Central memory CD4-positive, alpha-beta T cell (primary cell): ENCODE measurements around the gene CNTNAP2.
"Not testable (repeated sequence)": the region's sequence is repeated elsewhere in the genome, so short reads cannot be mapped to it uniquely, and the experiment has no call there.

Experiments
- DNase-seq: peaks from one replicate; pipeline ENCODE4 v3.0.0; 2022

Gene CNTNAP2

GRCh38 chr7:148255333-148255732 is 2138.7 kb downstream of the CNTNAP2 start:
- no peak for DNase-seq

GRCh38 chr7:148256433-148256832 is 2139.8 kb downstream of the CNTNAP2 start:
- DNase-seq, result no peak

GRCh38 chr7:148260599-148260998 is 2144.0 kb downstream of the CNTNAP2 start:
- no peak for DNase-seq

GRCh38 chr7:148261523-148261922 is 2144.9 kb downstream of the CNTNAP2 start:
- DNase-seq, result no peak

- DNase-seq, result no peak
Observed at GRCh38 chr7:148261996-148262688, 2145.5 kb downstream of the CNTNAP2 start.

GRCh38 chr7:148262721-148263229 is 2146.2 kb downstream of the CNTNAP2 start:
- peak; percentile 23 for DNase-seq

- DNase-seq, result no peak
Observed at GRCh38 chr7:148264933-148265557, 2148.4 kb downstream of the CNTNAP2 start.

GRCh38 chr7:148265896-148266295 is 2149.3 kb downstream of the CNTNAP2 start:
- no peak for DNase-seq

- no peak for DNase-seq
Observed at GRCh38 chr7:148266795-148267194, 2150.2 kb downstream of the CNTNAP2 start.

GRCh38 chr7:148270576-148270975 is 2154.0 kb downstream of the CNTNAP2 start:
- DNase-seq, result no peak

GRCh38 chr7:148274118-148274517 is 2157.5 kb downstream of the CNTNAP2 start:
- DNase-seq, result no peak

GRCh38 chr7:148275359-148275890 is 2158.8 kb downstream of the CNTNAP2 start:
- DNase-seq, result no peak

- DNase-seq, result no peak
Observed at GRCh38 chr7:148276314-148277041, 2159.9 kb downstream of the CNTNAP2 start.

GRCh38 chr7:148277042-148277660 is 2160.6 kb downstream of the CNTNAP2 start:
- no peak for DNase-seq

GRCh38 chr7:148286150-148286549 is 2169.5 kb downstream of the CNTNAP2 start:
- DNase-seq, result no peak

- DNase-seq, result no peak
Observed at GRCh38 chr7:148287538-148287937, 2170.9 kb downstream of the CNTNAP2 start.

- no peak for DNase-seq
Observed at GRCh38 chr7:148288592-148289151, 2172.1 kb downstream of the CNTNAP2 start.

- DNase-seq, result no peak
Observed at GRCh38 chr7:148289630-148290029, 2173.0 kb downstream of the CNTNAP2 start.

- DNase-seq, result no peak
Observed at GRCh38 chr7:148290538-148290937, 2173.9 kb downstream of the CNTNAP2 start.

GRCh38 chr7:148291799-148292198 is 2175.2 kb downstream of the CNTNAP2 start:
- no peak for DNase-seq

- DNase-seq, result no peak
Observed at GRCh38 chr7:148296994-148297644, 2180.5 kb downstream of the CNTNAP2 start.

GRCh38 chr7:148298768-148299167 is 2182.2 kb downstream of the CNTNAP2 start:
- DNase-seq, result not testable (repeated sequence)
